Dermis microvascular lymphatic vessel endothelial cell (primary cell): ENCODE measurements around the gene HAVCR2. TPM values are rescaled to one million over a fixed set of nuclear protein-coding genes. Genes with fewer than 3 reads are reported as not detected.

Experiments used
- DNase-seq, 2 donors: peaks; one replicate each; pipeline versions ENCODE4 v3.0.0 to v3.0.0-alpha.2; 2010; ENCODE audit warnings: low read depth in 2 of 2
- total RNA-seq: library from RNA; depleted of rRNA; stranded (reverse); fragments of >200 nt; gene quantifications from 2 replicates; pipeline ENCODE4 v1.2.1, GENCODE V29; 2014

Gene HAVCR2
- total RNA-seq, 1 donor from 2014 or later, result 0.64 TPM

- no peak for DNase-seq
Measured at GRCh38 chr5:157046041-157046440, 62.8 kb downstream of the HAVCR2 start.

- no peak for DNase-seq
Measured at GRCh38 chr5:157045601-157046000, 63.2 kb downstream of the HAVCR2 start.

- no peak for DNase-seq
Measured at GRCh38 chr5:157038568-157039187, 70.2 kb downstream of the HAVCR2 start.

Other genes with a start within 250 kb of the HAVCR2 start
- not detected in 2 replicates for gene TIMD4, start 145.8 kb downstream of the HAVCR2 start, total RNA-seq
- not detected in 2 replicates for gene HAVCR1, start 49.9 kb downstream of the HAVCR2 start, total RNA-seq
- 5.8 and 5.9 TPM in 2 replicates for gene MED7, start 33.8 kb upstream of the HAVCR2 start, total RNA-seq
- gene GARIN3, start 57.2 kb upstream of the HAVCR2 start, total RNA-seq, result not detected in 2 replicates
- gene ITK, start 71.8 kb upstream of the HAVCR2 start, total RNA-seq, result not detected in 2 replicates
- gene CYFIP2, start 157.1 kb upstream of the HAVCR2 start, total RNA-seq, result 4.3 and 9.5 TPM in 2 replicates